Measurements from ENCODE around the gene ZNF296.

DNA sequence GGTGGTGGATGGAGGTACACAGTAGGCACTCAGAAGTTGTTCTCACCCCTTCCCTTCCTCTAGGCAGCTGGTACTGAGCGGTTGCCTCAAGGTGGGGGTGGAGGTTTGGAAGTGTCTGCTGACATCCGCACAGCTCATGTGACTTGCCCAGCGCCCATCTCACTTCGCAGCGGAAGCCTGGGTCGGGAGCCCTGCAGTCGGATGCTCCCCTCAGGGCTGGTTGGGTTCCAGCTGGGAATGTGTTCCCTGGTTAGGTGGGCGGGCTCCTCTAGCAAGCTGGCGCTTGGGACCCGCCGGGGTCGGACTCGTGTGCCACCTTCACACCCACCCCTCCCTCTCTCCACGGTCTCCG is 26.9 kb upstream of the ZNF296 start:
- TF ChIP-seq, protein P1, sequence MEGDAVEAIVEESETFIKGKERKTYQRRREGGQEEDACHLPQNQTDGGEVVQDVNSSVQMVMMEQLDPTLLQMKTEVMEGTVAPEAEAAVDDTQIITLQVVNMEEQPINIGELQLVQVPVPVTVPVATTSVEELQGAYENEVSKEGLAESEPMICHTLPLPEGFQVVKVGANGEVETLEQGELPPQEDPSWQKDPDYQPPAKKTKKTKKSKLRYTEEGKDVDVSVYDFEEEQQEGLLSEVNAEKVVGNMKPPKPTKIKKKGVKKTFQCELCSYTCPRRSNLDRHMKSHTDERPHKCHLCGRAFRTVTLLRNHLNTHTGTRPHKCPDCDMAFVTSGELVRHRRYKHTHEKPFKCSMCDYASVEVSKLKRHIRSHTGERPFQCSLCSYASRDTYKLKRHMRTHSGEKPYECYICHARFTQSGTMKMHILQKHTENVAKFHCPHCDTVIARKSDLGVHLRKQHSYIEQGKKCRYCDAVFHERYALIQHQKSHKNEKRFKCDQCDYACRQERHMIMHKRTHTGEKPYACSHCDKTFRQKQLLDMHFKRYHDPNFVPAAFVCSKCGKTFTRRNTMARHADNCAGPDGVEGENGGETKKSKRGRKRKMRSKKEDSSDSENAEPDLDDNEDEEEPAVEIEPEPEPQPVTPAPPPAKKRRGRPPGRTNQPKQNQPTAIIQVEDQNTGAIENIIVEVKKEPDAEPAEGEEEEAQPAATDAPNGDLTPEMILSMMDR (IDR thresholded peaks at IDR 0.05), result no peak
- no peak for TF ChIP-seq POLR2A (IDR thresholded peaks at IDR 0.05)

Measured in body of pancreas (tissue), 4 donors.